ENCODE measurements around the gene DMTF1. TPM values are rescaled to one million over a fixed set of nuclear protein-coding genes. Genes with fewer than 3 reads are reported as not detected.
"Not testable (repeated sequence)": the region's sequence is repeated elsewhere in the genome, so short reads cannot be mapped to it uniquely, and the experiment has no call there.

The DMTF1 gene
- total and polyA plus RNA-seq, 8 donors: 66.7 to 321 (median 261) TPM

DNA sequence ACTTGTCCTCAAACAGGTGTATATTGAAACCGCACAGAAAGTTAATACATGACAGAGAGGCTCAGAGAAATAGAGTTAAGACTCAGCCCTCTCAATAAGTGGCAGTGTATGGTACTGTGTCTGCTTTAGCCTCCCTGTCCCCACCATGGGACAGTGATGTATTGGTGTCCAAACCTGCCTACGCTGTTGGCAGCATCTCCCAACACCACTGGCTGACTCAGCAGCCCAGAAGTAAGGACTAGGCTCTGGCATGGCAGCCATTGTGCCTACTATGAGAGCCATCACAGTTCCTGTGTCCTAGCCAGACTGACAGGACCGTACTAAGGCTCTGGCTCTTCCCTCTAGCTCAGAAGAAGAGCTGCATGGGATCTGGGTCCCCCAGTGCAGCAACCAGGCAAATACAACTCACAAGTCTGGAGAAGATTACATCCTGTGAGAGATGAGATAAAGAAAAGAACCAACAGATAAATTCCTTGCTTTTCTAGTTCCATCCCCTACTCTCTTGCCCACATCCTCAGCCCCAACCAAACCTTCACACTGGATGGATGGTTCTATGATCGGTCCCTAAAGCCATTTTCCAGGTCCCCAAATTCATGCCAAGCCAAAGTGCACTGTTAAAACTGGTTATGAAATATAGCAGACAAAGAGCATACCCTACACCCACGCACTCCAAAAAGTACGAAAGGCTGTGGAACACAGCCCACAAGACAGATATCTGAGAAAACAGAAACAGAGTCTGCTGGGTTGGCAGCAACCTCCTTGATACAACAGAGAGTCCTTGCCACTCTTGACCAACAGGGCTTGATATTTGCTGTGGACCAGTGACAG, 44.1 kb upstream of the DMTF1 start:
- Histone ChIP-seq H3K36me3 (no peaks in the 10 kb centered on the region), H3K27ac (no peak overlapping the region), H3K27me3 (no peaks in the 10 kb centered on the region), H3K4me3 (no peak overlapping the region), H3K4me1 (no peaks in the 10 kb centered on the region), H3K9me3 (peaks cover 0 to 2% of the 10 kb centered on the region in 2 donors)
- no peak for DNase-seq
- TF ChIP-seq, protein P1, sequence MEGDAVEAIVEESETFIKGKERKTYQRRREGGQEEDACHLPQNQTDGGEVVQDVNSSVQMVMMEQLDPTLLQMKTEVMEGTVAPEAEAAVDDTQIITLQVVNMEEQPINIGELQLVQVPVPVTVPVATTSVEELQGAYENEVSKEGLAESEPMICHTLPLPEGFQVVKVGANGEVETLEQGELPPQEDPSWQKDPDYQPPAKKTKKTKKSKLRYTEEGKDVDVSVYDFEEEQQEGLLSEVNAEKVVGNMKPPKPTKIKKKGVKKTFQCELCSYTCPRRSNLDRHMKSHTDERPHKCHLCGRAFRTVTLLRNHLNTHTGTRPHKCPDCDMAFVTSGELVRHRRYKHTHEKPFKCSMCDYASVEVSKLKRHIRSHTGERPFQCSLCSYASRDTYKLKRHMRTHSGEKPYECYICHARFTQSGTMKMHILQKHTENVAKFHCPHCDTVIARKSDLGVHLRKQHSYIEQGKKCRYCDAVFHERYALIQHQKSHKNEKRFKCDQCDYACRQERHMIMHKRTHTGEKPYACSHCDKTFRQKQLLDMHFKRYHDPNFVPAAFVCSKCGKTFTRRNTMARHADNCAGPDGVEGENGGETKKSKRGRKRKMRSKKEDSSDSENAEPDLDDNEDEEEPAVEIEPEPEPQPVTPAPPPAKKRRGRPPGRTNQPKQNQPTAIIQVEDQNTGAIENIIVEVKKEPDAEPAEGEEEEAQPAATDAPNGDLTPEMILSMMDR (IDR thresholded peaks at IDR 0.05): no peak
- intact Hi-C loops (cut with DNase I): no loop called here
- no peak for ATAC-seq

DNA sequence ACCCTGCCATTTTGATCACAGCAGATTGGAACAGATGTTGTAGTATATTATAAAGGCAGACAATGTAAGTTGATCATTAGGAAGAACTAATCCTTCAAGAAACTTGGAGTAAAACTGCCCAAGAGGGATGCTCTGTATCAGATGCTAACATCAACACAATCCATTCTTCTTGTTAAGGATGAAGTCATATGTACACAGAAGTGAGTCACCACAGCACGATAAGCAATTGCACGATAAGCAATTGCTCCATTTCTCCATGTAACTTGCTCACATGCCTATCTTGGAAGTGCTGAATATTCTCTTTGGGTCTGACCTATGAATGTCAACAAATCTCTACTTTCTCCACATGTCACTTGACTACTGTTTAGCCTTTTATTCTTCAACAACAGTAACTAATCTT, 41.5 kb upstream of the DMTF1 start:
- TF ChIP-seq, protein P1 (IDR thresholded peaks at IDR 0.05): no peak
- H3K9me3 ChIP-seq: peaks cover 0 to 2% of the 10 kb centered on the region in 2 donors
- intact Hi-C loops (cut with DNase I): no loop called here
- H3K27me3 ChIP-seq: no peaks in the 10 kb centered on the region
- no peaks in the 10 kb centered on the region for H3K4me1 ChIP-seq
- peak overlapping the region in 1 of 2 donors; percentile 52 for H3K27ac ChIP-seq
- H3K4me3 ChIP-seq: no peak overlapping the region
- H3K36me3 ChIP-seq: no peaks in the 10 kb centered on the region
- ATAC-seq: peak; percentile 58
- DNase-seq: no peak

DNA sequence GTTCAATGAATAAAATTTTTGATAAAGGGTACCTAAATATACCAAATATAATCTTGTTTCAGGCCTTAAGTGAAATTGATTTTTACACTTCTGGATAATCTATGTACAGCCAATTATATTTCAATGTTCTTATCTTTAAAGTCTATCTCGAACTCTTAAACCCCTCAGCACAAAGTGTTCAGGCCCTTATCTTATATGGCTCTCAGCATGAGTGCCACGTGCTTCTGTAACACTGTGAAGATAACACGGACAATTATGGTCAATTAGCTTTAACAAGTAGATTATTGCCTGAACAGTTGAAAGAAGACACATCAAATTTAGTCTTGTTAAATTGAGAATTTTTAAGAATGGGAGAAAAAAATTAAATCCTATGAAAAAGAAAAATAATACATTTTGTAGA, 40.4 kb upstream of the DMTF1 start:
- Histone ChIP-seq H3K36me3 (no peaks in the 10 kb centered on the region), H3K27me3 (no peaks in the 10 kb centered on the region), H3K4me1 (no peaks in the 10 kb centered on the region), H3K27ac (peak overlapping the region in 1 of 2 donors; percentile 52), H3K4me3 (no peak overlapping the region), H3K9me3 (peaks cover 0 to 2% of the 10 kb centered on the region in 2 donors)
- intact Hi-C loops (cut with DNase I): no loop called here
- ATAC-seq: no peak
- TF ChIP-seq, protein P1 (IDR thresholded peaks at IDR 0.05): no peak
- DNase-seq: no peak

DNA sequence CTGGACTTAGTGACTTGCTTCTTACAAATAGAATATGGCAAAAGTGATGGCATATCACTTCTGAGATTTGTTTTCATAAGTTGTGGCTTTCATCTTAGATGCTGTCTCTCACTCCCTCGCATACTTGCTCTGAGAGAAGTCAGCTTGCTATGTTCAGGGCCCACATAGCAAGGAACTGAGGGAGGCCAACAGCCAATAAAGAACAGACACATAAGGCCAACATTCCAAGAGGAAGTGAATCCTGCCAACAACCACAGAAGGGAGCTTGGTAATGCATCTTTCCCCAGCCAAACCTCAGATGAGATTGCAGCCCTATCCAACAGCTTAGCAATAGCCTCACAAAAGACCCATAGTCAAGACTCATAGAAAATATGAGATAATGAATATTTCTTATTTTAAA, 39.2 kb upstream of the DMTF1 start:
- TF ChIP-seq, protein P1 (IDR thresholded peaks at IDR 0.05): no peak
- ATAC-seq (peak; percentile 82), DNase-seq (peak in 1 of 4 donors; percentile 35)
- no peaks in the 10 kb centered on the region for H3K27me3 ChIP-seq
- H3K36me3 ChIP-seq: no peaks in the 10 kb centered on the region
- no peaks in the 10 kb centered on the region for H3K4me1 ChIP-seq
- intact Hi-C loops (cut with DNase I): no loop called here
- no peak overlapping the region for H3K4me3 ChIP-seq
- H3K27ac ChIP-seq: peak overlapping the region in 1 of 2 donors; percentile 26
- H3K9me3 ChIP-seq: peaks cover 0 to 2% of the 10 kb centered on the region in 2 donors

DNA sequence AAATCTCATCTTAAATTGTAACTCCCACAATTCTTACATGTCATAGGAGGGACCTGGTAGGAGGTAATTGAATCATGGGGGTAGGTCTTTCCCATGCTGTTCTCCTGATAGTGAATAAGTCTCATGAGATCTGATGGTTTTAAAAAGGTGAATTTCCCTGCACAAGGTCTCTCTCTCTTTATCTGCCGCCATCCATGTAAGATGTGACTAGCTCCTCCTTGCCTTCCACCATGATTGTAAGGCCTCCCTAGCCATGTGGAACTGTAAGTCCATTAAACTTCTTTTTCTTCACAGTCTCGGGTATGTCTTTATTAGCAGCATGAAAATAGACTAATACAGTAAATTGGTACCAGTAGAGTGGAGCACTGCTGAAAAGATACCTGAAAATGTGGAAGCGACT, 38.3 kb upstream of the DMTF1 start:
- H3K36me3 ChIP-seq; H3K4me1 ChIP-seq; intact Hi-C loops (cut with DNase I); DNase-seq; ATAC-seq; H3K4me3 ChIP-seq; H3K27me3 ChIP-seq; H3K9me3 ChIP-seq: not testable (repeated sequence)
- peak overlapping the region in 1 of 2 donors; percentile 26 for H3K27ac ChIP-seq

DNA sequence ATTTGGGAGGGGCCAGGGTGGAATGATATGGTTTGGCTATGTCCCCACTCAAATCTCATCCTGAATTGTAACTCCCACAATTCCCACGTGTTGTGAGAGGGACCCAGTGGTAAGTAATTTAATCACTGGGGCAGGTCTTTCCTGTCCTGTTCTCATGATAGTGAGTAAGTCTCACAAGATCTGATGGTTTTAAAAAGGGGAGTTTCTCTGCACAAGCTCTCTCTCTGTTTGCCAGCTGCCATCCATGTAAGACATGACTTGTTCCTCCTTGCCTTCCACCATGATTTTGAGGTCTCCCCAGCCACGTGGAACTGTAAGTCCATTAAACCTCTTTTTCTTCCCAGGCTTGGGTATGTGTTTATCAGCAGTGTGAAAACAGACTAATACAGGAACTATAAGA, 36.5 kb upstream of the DMTF1 start:
- H3K27ac ChIP-seq; H3K9me3 ChIP-seq; H3K36me3 ChIP-seq; H3K27me3 ChIP-seq; H3K4me1 ChIP-seq; ATAC-seq; DNase-seq; intact Hi-C loops (cut with DNase I); H3K4me3 ChIP-seq: not testable (repeated sequence)
